Liver (tissue), 9 donors: ENCODE results near the gene DNAJC22. TPM values are rescaled to one million over a fixed set of nuclear protein-coding genes. Genes with fewer than 3 reads are reported as not detected.
A peak's percentile ranks its signal among the peaks of the same experiment; 100 is the strongest.

Source experiments
- DNase-seq: peaks from one replicate; pipeline ENCODE4 v3.0.0-alpha.2; 2017; ENCODE audit warnings: low spot score
- H3K27ac ChIP-seq, 2 donors: one replicate each; pipeline ENCODE4 v1.7.0; 2013; ENCODE audit warnings: inconsistent platforms in 2 of 2, low read length in 2 of 2, control low read depth in 1 of 2, low read depth in 1 of 2, mild to moderate bottlenecking in 1 of 2
- H3K27me3 ChIP-seq, 4 donors: one replicate each; pipeline versions ENCODE4 v1.6.1 to v1.7.0; 2013; ENCODE audit warnings: low read length in 3 of 4, inconsistent platforms in 1 of 4, mild to moderate bottlenecking in 1 of 4, moderate library complexity in 1 of 4; ENCODE audit not compliant: control insufficient read depth in 4 of 4, insufficient read depth in 4 of 4
- H3K36me3 ChIP-seq, 4 donors: one replicate each; pipeline versions ENCODE4 v1.6.1 to v1.7.0; 2013; ENCODE audit warnings: low read length in 3 of 4, mild to moderate bottlenecking in 3 of 4, low read depth in 1 of 4, moderate library complexity in 1 of 4; ENCODE audit not compliant: control insufficient read depth in 4 of 4, insufficient read depth in 3 of 4
- H3K4me1 ChIP-seq, 4 donors: one replicate each; pipeline versions ENCODE4 v1.6.1 to v1.7.0; 2013; ENCODE audit warnings: low read length in 3 of 4, mild to moderate bottlenecking in 3 of 4, moderate library complexity in 1 of 4; ENCODE audit not compliant: control insufficient read depth in 4 of 4, insufficient read depth in 4 of 4
- H3K4me3 ChIP-seq, 3 donors: one replicate each; pipeline versions ENCODE4 v1.6.1 to v1.7.0; 2013; ENCODE audit warnings: low read length in 3 of 3, control low read depth in 1 of 3, low read depth in 1 of 3, mild to moderate bottlenecking in 1 of 3
- H3K9ac ChIP-seq, 2 donors: one replicate each; pipeline ENCODE4 v1.7.0; 2013; ENCODE audit warnings: low read length in 2 of 2, mild to moderate bottlenecking in 2 of 2, moderate library complexity in 2 of 2, control low read depth in 1 of 2, low read depth in 1 of 2
- H3K9me3 ChIP-seq, 4 donors: one replicate each; pipeline versions ENCODE4 v1.6.1 to v1.7.0; 2013; ENCODE audit warnings: low read length in 3 of 4; ENCODE audit not compliant: control insufficient read depth in 4 of 4
- ATF3 ChIP-seq: IDR thresholded peaks from 2 replicates; pipeline ENCODE4 v1.6.1; 2016; ENCODE audit warnings: antibody characterized with exemption
- CTCF ChIP-seq: fragments of 150-350 bp; IDR thresholded peaks from 2 replicates; pipeline ENCODE4 v1.5.1; 2017; ENCODE audit warnings: improper control_type of control experiment, low read depth, low read length; ENCODE audit not compliant: missing input control
- EGR1 ChIP-seq, 2 donors: IDR thresholded peaks; 2 replicates each; pipeline ENCODE4 v1.6.1; 2016 to 2018; ENCODE audit warnings: antibody characterized with exemption in 2 of 2, low read depth in 2 of 2
- FOXA1 ChIP-seq: IDR thresholded peaks from 2 replicates; pipeline ENCODE4 v1.6.1; 2016; ENCODE audit warnings: antibody characterized with exemption
- FOXA2 ChIP-seq: IDR thresholded peaks from 2 replicates; pipeline ENCODE4 v1.6.1; 2016; ENCODE audit warnings: antibody characterized with exemption
- GABPA ChIP-seq, 2 donors: IDR thresholded peaks in 1 of 2; conservative IDR thresholded peaks in 1 of 2; 2 replicates each; pipeline ENCODE4 v1.6.1; 2016; ENCODE audit warnings: antibody characterized with exemption in 2 of 2, mild to moderate bottlenecking in 1 of 2, moderate library complexity in 1 of 2
- HNF4A ChIP-seq, 2 donors: conservative IDR thresholded peaks; 2 replicates each; pipeline ENCODE4 v1.6.1; 2016; ENCODE audit warnings: antibody characterized with exemption in 2 of 2, mild to moderate bottlenecking in 2 of 2
- HNF4G ChIP-seq: IDR thresholded peaks from 2 replicates; pipeline ENCODE4 v1.6.1; 2016; ENCODE audit warnings: antibody characterized with exemption
- JUND ChIP-seq, 2 donors: IDR thresholded peaks; 2 replicates each; pipeline ENCODE4 v1.6.1; 2016; ENCODE audit warnings: antibody characterized with exemption in 2 of 2
- NR2F2 ChIP-seq: IDR thresholded peaks from 2 replicates; pipeline ENCODE4 v1.6.1; 2016; ENCODE audit warnings: antibody characterized with exemption
- RAD21 ChIP-seq, 2 donors: IDR thresholded peaks; 2 replicates each; pipeline ENCODE4 v1.6.1; 2016; ENCODE audit warnings: antibody characterized with exemption in 2 of 2, mild to moderate bottlenecking in 2 of 2
- REST ChIP-seq: IDR thresholded peaks from 2 replicates; pipeline ENCODE4 v1.6.1; 2016; ENCODE audit warnings: antibody characterized with exemption, mild to moderate bottlenecking
- RXRA ChIP-seq, 2 donors: IDR thresholded peaks; 2 replicates each; pipeline ENCODE4 v1.6.1; 2017 to 2018; ENCODE audit warnings: antibody characterized with exemption in 2 of 2, mild to moderate bottlenecking in 1 of 2
- SP1 ChIP-seq: IDR thresholded peaks from 2 replicates; pipeline ENCODE4 v1.6.1; 2018; ENCODE audit warnings: antibody characterized with exemption, mild to moderate bottlenecking
- TAF1 ChIP-seq: conservative IDR thresholded peaks from 2 replicates; pipeline ENCODE4 v1.6.1; 2016; ENCODE audit warnings: antibody characterized with exemption, mild to moderate bottlenecking
- YY1 ChIP-seq: IDR thresholded peaks from 2 replicates; pipeline ENCODE4 v1.6.1; 2016; ENCODE audit warnings: antibody characterized with exemption, mild to moderate bottlenecking
- WGBS: extraction: QIAGEN DNeasy Blood & Tissue Kit; methylation state at CpG from one replicate; pipeline ENCODE4 v1.1.7; 2013; 5-methylcytosine and 5-hydroxymethylcytosine counted together
- polyA plus RNA-seq, 2 donors: library from polyadenylated mRNA; stranded (reverse) in 1 of 2; unstranded in 1 of 2; fragments of 200-250 nt in 1 of 2; fragments of >200 nt in 1 of 2; fragmentation: Nextera tagmentation in 1 of 2; extraction: Ambion mirVana in 1 of 2; gene quantifications; one replicate each; pipeline versions ENCODE4 v1.2.1 to v1.2.3, GENCODE V29; 2013 to 2015
- total RNA-seq, 2 donors: library from RNA; depleted of rRNA; stranded (reverse); fragments of >200 nt; gene quantifications; one replicate each; pipeline ENCODE4 v1.2.3, GENCODE V29; 2014
- TF ChIP-seq, protein P1 (sequence below): IDR thresholded peaks from 2 replicates; pipeline ENCODE4 v1.6.1; 2016; ENCODE audit warnings: antibody characterized with exemption
- TF ChIP-seq, protein P2 (sequence below): IDR thresholded peaks from 2 replicates; pipeline ENCODE4 v1.6.1; 2016; ENCODE audit warnings: antibody characterized with exemption
- donor health status: healthy.
- donor health status: healthy.
- donor health status: healthy.
- donor health status: healthy.
- donor health status: healthy.

The DNAJC22 gene
- total and polyA plus RNA-seq, 4 donors: 16.6 to 49.4 (median 28.2) TPM

- peak overlapping the region; percentile 21 to 80 (median 67) for H3K4me3 ChIP-seq
- H3K27me3 ChIP-seq: no peaks in the 10 kb centered on the region
- H3K27ac ChIP-seq: peak overlapping the region; percentile 67 to 82
- DNase-seq: peak; percentile 86
- 3% methylated on average over 37 of the region's 37 CpGs for WGBS
- H3K4me1 ChIP-seq: peaks cover 27 to 53% (median 40%) of the 10 kb centered on the region in 4 donors
- TF ChIP-seq FOXA1: no peak
- peak; percentile 62 for TF ChIP-seq ATF3
- TF ChIP-seq TAF1: peak; percentile 95
- peak in 1 of 2 donors; percentile 58 for TF ChIP-seq JUND (IDR thresholded peaks at IDR 0.05)
- TF ChIP-seq, protein P1, sequence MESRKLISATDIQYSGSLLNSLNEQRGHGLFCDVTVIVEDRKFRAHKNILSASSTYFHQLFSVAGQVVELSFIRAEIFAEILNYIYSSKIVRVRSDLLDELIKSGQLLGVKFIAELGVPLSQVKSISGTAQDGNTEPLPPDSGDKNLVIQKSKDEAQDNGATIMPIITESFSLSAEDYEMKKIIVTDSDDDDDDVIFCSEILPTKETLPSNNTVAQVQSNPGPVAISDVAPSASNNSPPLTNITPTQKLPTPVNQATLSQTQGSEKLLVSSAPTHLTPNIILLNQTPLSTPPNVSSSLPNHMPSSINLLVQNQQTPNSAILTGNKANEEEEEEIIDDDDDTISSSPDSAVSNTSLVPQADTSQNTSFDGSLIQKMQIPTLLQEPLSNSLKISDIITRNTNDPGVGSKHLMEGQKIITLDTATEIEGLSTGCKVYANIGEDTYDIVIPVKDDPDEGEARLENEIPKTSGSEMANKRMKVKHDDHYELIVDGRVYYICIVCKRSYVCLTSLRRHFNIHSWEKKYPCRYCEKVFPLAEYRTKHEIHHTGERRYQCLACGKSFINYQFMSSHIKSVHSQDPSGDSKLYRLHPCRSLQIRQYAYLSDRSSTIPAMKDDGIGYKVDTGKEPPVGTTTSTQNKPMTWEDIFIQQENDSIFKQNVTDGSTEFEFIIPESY: peak; percentile 91
- TF ChIP-seq RXRA (IDR thresholded peaks at IDR 0.05): peak; percentile 70 to 80
- TF ChIP-seq NR2F2: no peak
- peak; percentile 96 for TF ChIP-seq HNF4G
- peak; percentile 58 to 74 for TF ChIP-seq RAD21 (IDR thresholded peaks at IDR 0.05)
- peak; percentile 88 for TF ChIP-seq SP1
- TF ChIP-seq, protein P2, sequence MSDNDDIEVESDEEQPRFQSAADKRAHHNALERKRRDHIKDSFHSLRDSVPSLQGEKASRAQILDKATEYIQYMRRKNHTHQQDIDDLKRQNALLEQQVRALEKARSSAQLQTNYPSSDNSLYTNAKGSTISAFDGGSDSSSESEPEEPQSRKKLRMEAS: peak; percentile 91
- TF ChIP-seq REST: peak; percentile 92
- TF ChIP-seq EGR1 (IDR thresholded peaks at IDR 0.05; ENCODE audit: low read depth in 2 of 2): peak; percentile 40 to 73
- peak; percentile 96 for TF ChIP-seq YY1
- TF ChIP-seq HNF4A (conservative IDR thresholded peaks at IDR 0.05): peak; percentile 97 to 98
- TF ChIP-seq CTCF: peak; percentile 92
- peak in 1 of 2 donors; percentile 81 for TF ChIP-seq GABPA (IDR thresholded peaks at IDR 0.05 in 1 of 2, conservative IDR thresholded peaks at IDR 0.05 in 1 of 2)
- TF ChIP-seq FOXA2: no peak
- peaks cover 1 to 4% (median 3%) of the 10 kb centered on the region in 4 donors for H3K36me3 ChIP-seq
- H3K9me3 ChIP-seq: no peaks in the 10 kb centered on the region
- peak overlapping the region; percentile 79 to 89 for H3K9ac ChIP-seq
Observed at GRCh38 chr12:49347311-49348193, 864 bp downstream of the DNAJC22 start.
